Neural progenitor cell (in vitro differentiated cells): ENCODE data around the gene SLC51B. TPM values are rescaled to one million over a fixed set of nuclear protein-coding genes. Genes with fewer than 3 reads are reported as not detected.

ENCODE experiments used
- DNase-seq: peaks from one replicate; pipeline ENCODE4 v3.0.0-alpha.2; 2016; ENCODE audit warnings: low spot score
- H2AFZ ChIP-seq: fragments of 200-600 bp; sonication (generic); replicated peaks from 2 replicates; pipeline ENCODE4 v1.6.1; 2016; ENCODE audit warnings: antibody characterized with exemption
- H3F3A ChIP-seq: fragments of 200-600 bp; sonication (generic); 2 replicates; pipeline ENCODE4 v1.6.1; 2016; ENCODE audit warnings: antibody characterized with exemption, low read depth
- H3K27ac ChIP-seq: fragments of 200-600 bp; sonication (generic); 2 replicates; pipeline ENCODE4 v1.5.1; 2016; ENCODE audit warnings: mild to moderate bottlenecking
- H3K27me3 ChIP-seq: fragments of 200-600 bp; sonication (generic); 2 replicates; pipeline ENCODE4 v1.6.1; 2016; ENCODE audit warnings: mild to moderate bottlenecking, moderate library complexity
- H3K36me3 ChIP-seq: fragments of 200-600 bp; sonication (generic); 2 replicates; pipeline ENCODE4 v1.5.1; 2016
- H3K4me1 ChIP-seq: fragments of 200-600 bp; sonication (generic); 2 replicates; pipeline ENCODE4 v1.6.1; 2016; ENCODE audit warnings: mixed run types
- H3K4me2 ChIP-seq: fragments of 200-600 bp; sonication (generic); 2 replicates; pipeline ENCODE4 v1.6.1; 2016
- H3K4me3 ChIP-seq: fragments of 200-600 bp; sonication (generic); 2 replicates; pipeline ENCODE4 v1.5.1; 2016
- H3K79me2 ChIP-seq: fragments of 200-600 bp; sonication (generic); 2 replicates; pipeline ENCODE4 v1.6.1; 2016; ENCODE audit warnings: low read depth
- H3K9ac ChIP-seq: fragments of 200-600 bp; sonication (generic); 2 replicates; pipeline ENCODE4 v1.6.1; 2016
- H3K9me3 ChIP-seq: fragments of 200-600 bp; sonication (generic); 2 replicates; pipeline ENCODE4 v1.5.1; 2016; ENCODE audit warnings: low read depth
- H4K20me1 ChIP-seq: fragments of 200-600 bp; sonication (generic); 2 replicates; pipeline ENCODE4 v1.6.1; 2016; ENCODE audit warnings: low read depth
- H3K27ac Mint-ChIP-seq: 3 replicates; pipeline ENCODE4 v1.8.0; 2021; ENCODE audit warnings: mixed read lengths
- H3K27me3 Mint-ChIP-seq: 2 replicates; pipeline ENCODE4 v1.8.0; 2022; ENCODE audit warnings: low read depth, mild to moderate bottlenecking, inconsistent platforms, moderate library complexity, mixed read lengths; ENCODE audit not compliant: insufficient read depth
- H3K36me3 Mint-ChIP-seq: 3 replicates; pipeline ENCODE4 v1.8.0; 2021; ENCODE audit warnings: mixed read lengths
- H3K4me1 Mint-ChIP-seq: 3 replicates; pipeline ENCODE4 v1.8.0; 2021; ENCODE audit warnings: mixed read lengths
- H3K4me3 Mint-ChIP-seq: 3 replicates; pipeline ENCODE4 v1.8.0; 2021; ENCODE audit warnings: mild to moderate bottlenecking, moderate library complexity, mixed read lengths
- H3K9me3 Mint-ChIP-seq: 3 replicates; pipeline ENCODE4 v1.8.0; 2020; ENCODE audit warnings: mixed read lengths
- CTCF ChIP-seq: fragments of 200-600 bp; sonication (generic); IDR thresholded peaks from 2 replicates; pipeline ENCODE4 v1.5.1; 2017; ENCODE audit warnings: antibody characterized with exemption, mild to moderate bottlenecking
- EZH2 ChIP-seq: fragments of 200-600 bp; sonication (generic); IDR thresholded peaks from 2 replicates; pipeline ENCODE4 v1.6.1; 2017; ENCODE audit warnings: antibody characterized with exemption, mild to moderate bottlenecking, moderate library complexity
- EZH2phosphoT487 ChIP-seq: fragments of 200-600 bp; sonication (generic); IDR thresholded peaks from 2 replicates; pipeline ENCODE4 v1.6.1; 2017; ENCODE audit warnings: antibody characterized with exemption
- total RNA-seq: library from RNA; depleted of rRNA; stranded (reverse); fragments of >200 nt; gene quantifications from 2 replicates; pipeline ENCODE4 v1.2.3, GENCODE V29; 2015; ENCODE audit warnings: low replicate concordance

SLC51B gene
- total RNA-seq, 1 donor from 2014 or later, result not detected

DNA sequence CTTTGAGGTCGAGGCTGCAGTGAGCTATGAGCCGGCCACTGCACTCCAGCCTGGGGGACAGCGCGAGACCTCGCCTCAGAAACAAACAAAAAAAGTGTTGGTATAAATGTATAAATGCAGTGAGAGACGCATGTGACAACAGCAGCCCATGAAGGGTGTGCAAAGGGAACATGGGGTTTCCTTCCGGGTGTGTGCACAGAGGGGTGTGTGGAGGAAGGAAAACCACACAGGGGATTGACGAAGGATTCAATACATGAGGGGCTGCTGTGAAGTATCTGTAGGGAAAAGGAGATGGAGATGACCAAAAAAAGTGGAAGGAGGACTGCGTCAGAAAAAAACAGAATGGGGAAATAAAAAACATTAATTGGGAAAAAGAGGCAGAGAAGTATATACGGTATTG, 16.8 kb upstream of the SLC51B start:
- H3K27me3 ChIP-seq, result peaks cover 19% of the 10 kb centered on the region
- Mint-ChIP-seq H3K27me3 (peaks cover 8% of the 10 kb centered on the region), H3K9me3 (no peaks in the 10 kb centered on the region), H3K36me3 (peaks cover 9% of the 10 kb centered on the region), H3K27ac (peak overlapping the region; percentile 10), H3K4me1 (peaks cover 17% of the 10 kb centered on the region), H3K4me3 (peak overlapping the region; percentile 86)
- peak overlapping the region; percentile 88 for H3K4me3 ChIP-seq
- H2AFZ ChIP-seq, result no peak overlapping the region
- H3K27ac ChIP-seq, result no peak overlapping the region
- H3K79me2 ChIP-seq, result peaks cover 19% of the 10 kb centered on the region
- peak overlapping the region; percentile 89 for H3K4me2 ChIP-seq
- H3F3A ChIP-seq, result peaks cover 8% of the 10 kb centered on the region
- H3K9ac ChIP-seq, result no peak overlapping the region
- DNase-seq, result no peak
- H3K4me1 ChIP-seq, result no peaks in the 10 kb centered on the region
- peaks cover 3% of the 10 kb centered on the region for H3K36me3 ChIP-seq
- no peak for TF ChIP-seq CTCF
- TF ChIP-seq EZH2phosphoT487, result no peak
- no peak for TF ChIP-seq EZH2
- peaks cover 9% of the 10 kb centered on the region for H4K20me1 ChIP-seq
- H3K9me3 ChIP-seq, result no peaks in the 10 kb centered on the region

- Mint-ChIP-seq H3K27ac (peak within 1 kb of the TSS; percentile 10), H3K4me3 (peak within 1 kb of the TSS; percentile 86), H3K4me1 (peaks cover 22% of the 10 kb centered on the region), H3K27me3 (peaks cover 9% of the 10 kb centered on the region), H3K36me3 (peaks cover 8% of the 10 kb centered on the region), H3K9me3 (no peaks in the 10 kb centered on the region)
- Histone ChIP-seq H3K4me1 (no peaks in the 10 kb centered on the region), H4K20me1 (peaks cover 9% of the 10 kb centered on the region), H3K27ac (no peak within 1 kb of the TSS), H3K4me2 (peak within 1 kb of the TSS; percentile 89), H3K9ac (peak within 1 kb of the TSS; percentile 64), H3K9me3 (no peaks in the 10 kb centered on the region), H3K4me3 (peak within 1 kb of the TSS; percentile 88), H3K79me2 (peaks cover 19% of the 10 kb centered on the region), H3F3A (peaks cover 11% of the 10 kb centered on the region), H3K27me3 (peaks cover 19% of the 10 kb centered on the region), H3K36me3 (peaks cover 3% of the 10 kb centered on the region), H2AFZ (peak within 1 kb of the TSS; percentile 45)
- TF ChIP-seq CTCF (no peak), EZH2 (no peak), EZH2phosphoT487 (no peak)
- peak; percentile 93 for DNase-seq
Observed at GRCh38 chr15:65028921-65029735, 16.1 kb upstream of the SLC51B start, which contains the start of gene MTFMT. TSS of gene MTFMT (minus strand) at chr15:65029639. CDS start at chr15:65029613, 26 bp downstream.

DNA sequence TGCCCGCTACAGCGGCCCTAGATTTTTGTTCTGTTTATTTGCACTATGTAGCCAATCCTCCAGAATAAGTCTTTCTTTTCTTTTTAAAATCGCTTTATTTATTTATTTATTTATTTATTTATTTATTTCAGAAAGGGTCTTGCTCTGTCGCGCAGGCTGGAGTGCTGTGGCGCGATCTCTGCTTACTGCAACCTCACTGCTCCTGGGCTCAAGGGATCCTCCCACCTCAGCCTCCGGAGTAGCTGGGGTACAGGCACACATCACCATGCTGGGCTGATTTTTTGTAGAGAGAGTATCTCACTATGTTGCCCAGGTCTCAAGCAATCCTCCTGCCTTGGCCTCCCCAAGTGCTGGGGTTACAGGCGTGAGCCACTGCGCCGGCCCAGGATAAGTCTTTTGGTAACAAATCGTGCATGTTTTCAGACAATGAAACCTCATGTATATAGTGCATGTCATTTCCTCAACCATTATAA, 15.4 kb upstream of the SLC51B start:
- H3K36me3 ChIP-seq, result peaks cover 3% of the 10 kb centered on the region
- H3K4me3 ChIP-seq, result peak overlapping the region; percentile 88
- peak overlapping the region; percentile 80 for H3K4me3 Mint-ChIP-seq
- H3K9me3 Mint-ChIP-seq, result no peaks in the 10 kb centered on the region
- H3K27me3 Mint-ChIP-seq, result peaks cover 10% of the 10 kb centered on the region
- H3K9ac ChIP-seq, result no peak overlapping the region
- no peak for DNase-seq
- TF ChIP-seq EZH2phosphoT487, result no peak
- TF ChIP-seq EZH2, result no peak
- no peak for TF ChIP-seq CTCF
- peaks cover 4% of the 10 kb centered on the region for H3K36me3 Mint-ChIP-seq
- H3K4me1 Mint-ChIP-seq, result peaks cover 22% of the 10 kb centered on the region
- H3K9me3 ChIP-seq, result no peaks in the 10 kb centered on the region
- H3K4me2 ChIP-seq, result no peak overlapping the region
- peaks cover 9% of the 10 kb centered on the region for H4K20me1 ChIP-seq
- H3F3A ChIP-seq, result peaks cover 11% of the 10 kb centered on the region
- no peak overlapping the region for H2AFZ ChIP-seq
- no peak overlapping the region for H3K27ac Mint-ChIP-seq
- H3K79me2 ChIP-seq, result peaks cover 19% of the 10 kb centered on the region
- no peak overlapping the region for H3K27ac ChIP-seq
- H3K27me3 ChIP-seq, result peaks cover 19% of the 10 kb centered on the region
- H3K4me1 ChIP-seq, result no peaks in the 10 kb centered on the region
